ENCODE results near the gene ST7. TPM values are rescaled to one million over a fixed set of nuclear protein-coding genes. Genes with fewer than 3 reads are reported as not detected.
A peak's percentile ranks its signal among the peaks of the same experiment; 100 is the strongest.

Gene ST7
- total and polyA plus RNA-seq, 2 of the 13 experiments (the other 11 are each of a cell fraction or from before 2014, with no cell fraction given) = 17.3 to 23.5 TPM

DNA sequence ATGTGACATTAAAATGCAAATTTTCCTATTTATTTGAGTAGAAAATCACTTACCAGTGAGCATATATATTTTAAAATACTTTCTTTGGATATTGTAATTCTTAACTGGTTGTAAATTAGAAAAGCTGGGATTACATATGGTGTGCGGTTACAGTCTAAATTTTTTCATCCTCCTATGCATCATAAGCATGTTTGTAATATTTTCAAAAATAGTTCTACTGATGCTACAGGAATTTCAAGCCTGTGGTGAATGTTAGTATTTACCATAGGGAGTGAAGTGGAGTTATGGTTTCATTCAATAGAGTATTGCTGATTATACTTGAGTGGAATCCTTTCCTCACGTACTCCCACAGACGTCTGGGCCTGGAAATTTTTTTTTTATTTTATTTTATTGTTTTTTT, 34.6 kb upstream of the ST7 start:
- H3K9me3 ChIP-seq (ENCODE audit: low read length) = no peaks in the 10 kb centered on the region
- in situ Hi-C loops (cut with HindIII; ENCODE audit: extremely low pct_ligation_motif_present, low pct_unique_long_range_greater_than_20kb) (no loop called here), intact Hi-C loops (cut with micrococcal nuclease; ENCODE audit: unreplicated experiment) (loop anchor here (10.0 kb wide), 1 partner anchor 54 kb away; the partner anchor contains the start of gene CAPZA2)
- H3K4me3 ChIP-seq (replicated peaks in 1 of 3; ENCODE audit: insufficient read depth in 1 of 3, low read depth in 2 of 3, low read length in 3 of 3) = no peak overlapping the region
- H4K20me1 ChIP-seq (ENCODE audit: insufficient read depth, low read length) = no peaks in the 10 kb centered on the region
- FAIRE-seq (no peak), DNase-seq (ENCODE audit: low spot score) (no peak), ATAC-seq (no peak)
- no peaks in the 10 kb centered on the region for H3K79me2 ChIP-seq (ENCODE audit: insufficient read depth, low read length)
- TF ChIP-seq ZNF703 (CRISPR knock-in tag; IDR thresholded peaks at IDR 0.05; ENCODE audit: borderline replicate concordance) = no peak
- TF ChIP-seq, protein P1, sequence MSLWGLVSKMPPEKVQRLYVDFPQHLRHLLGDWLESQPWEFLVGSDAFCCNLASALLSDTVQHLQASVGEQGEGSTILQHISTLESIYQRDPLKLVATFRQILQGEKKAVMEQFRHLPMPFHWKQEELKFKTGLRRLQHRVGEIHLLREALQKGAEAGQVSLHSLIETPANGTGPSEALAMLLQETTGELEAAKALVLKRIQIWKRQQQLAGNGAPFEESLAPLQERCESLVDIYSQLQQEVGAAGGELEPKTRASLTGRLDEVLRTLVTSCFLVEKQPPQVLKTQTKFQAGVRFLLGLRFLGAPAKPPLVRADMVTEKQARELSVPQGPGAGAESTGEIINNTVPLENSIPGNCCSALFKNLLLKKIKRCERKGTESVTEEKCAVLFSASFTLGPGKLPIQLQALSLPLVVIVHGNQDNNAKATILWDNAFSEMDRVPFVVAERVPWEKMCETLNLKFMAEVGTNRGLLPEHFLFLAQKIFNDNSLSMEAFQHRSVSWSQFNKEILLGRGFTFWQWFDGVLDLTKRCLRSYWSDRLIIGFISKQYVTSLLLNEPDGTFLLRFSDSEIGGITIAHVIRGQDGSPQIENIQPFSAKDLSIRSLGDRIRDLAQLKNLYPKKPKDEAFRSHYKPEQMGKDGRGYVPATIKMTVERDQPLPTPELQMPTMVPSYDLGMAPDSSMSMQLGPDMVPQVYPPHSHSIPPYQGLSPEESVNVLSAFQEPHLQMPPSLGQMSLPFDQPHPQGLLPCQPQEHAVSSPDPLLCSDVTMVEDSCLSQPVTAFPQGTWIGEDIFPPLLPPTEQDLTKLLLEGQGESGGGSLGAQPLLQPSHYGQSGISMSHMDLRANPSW (CRISPR knock-in tag; IDR thresholded peaks at IDR 0.05; ENCODE audit: borderline replicate concordance) = no peak
- TF ChIP-seq BCLAF1 (IDR thresholded peaks at IDR 0.05) = no peak
- no peak for TF ChIP-seq ZNF747 (CRISPR knock-in tag; IDR thresholded peaks at IDR 0.05; ENCODE audit: borderline replicate concordance)
- TF ChIP-seq, protein P2, sequence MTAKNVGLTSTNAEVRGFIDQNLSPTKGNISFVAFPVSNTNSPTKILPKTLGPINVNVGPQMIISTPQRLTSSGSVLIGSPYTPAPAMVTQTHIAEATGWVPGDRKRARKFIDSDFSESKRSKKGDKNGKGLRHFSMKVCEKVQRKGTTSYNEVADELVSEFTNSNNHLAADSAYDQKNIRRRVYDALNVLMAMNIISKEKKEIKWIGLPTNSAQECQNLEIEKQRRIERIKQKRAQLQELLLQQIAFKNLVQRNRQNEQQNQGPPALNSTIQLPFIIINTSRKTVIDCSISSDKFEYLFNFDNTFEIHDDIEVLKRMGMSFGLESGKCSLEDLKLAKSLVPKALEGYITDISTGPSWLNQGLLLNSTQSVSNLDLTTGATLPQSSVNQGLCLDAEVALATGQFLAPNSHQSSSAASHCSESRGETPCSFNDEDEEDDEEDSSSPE (CRISPR knock-in tag; IDR thresholded peaks at IDR 0.05) = no peak
- TF ChIP-seq NFATC3 (CRISPR knock-in tag; IDR thresholded peaks at IDR 0.05) = no peak
- TF ChIP-seq THRA (CRISPR knock-in tag; IDR thresholded peaks at IDR 0.05; ENCODE audit: borderline replicate concordance) = no peak
- TF ChIP-seq ZNF431 (CRISPR knock-in tag; IDR thresholded peaks at IDR 0.05; ENCODE audit: borderline replicate concordance, low read depth) = no peak
- no peak for TF ChIP-seq TMF1 (CRISPR knock-in tag; IDR thresholded peaks at IDR 0.05; ENCODE audit: low read depth)
- no peak for TF ChIP-seq ZNF749 (CRISPR knock-in tag; IDR thresholded peaks at IDR 0.05; ENCODE audit: borderline replicate concordance)
- TF ChIP-seq KLF12 (CRISPR knock-in tag; IDR thresholded peaks at IDR 0.05; ENCODE audit: borderline replicate concordance) = no peak
- no peak for TF ChIP-seq MBD4 (IDR thresholded peaks at IDR 0.05; ENCODE audit: borderline replicate concordance, low read length)
- TF ChIP-seq RFX3 (CRISPR knock-in tag; IDR thresholded peaks at IDR 0.05) = no peak
- no peak for TF ChIP-seq KDM6A (CRISPR knock-in tag; IDR thresholded peaks at IDR 0.05; ENCODE audit: low read depth)
- 97% methylated on average over 3 of the region's 3 CpGs for WGBS (ENCODE audit: low lambda C conversion rate)
- CTCF ChIA-PET (ENCODE audit: low intra/inter-chr PET ratio, low total read pairs) = interaction anchor here (0.7 to 1.0 kb wide), 2 partner anchors 94 to 208 kb away, joined by 3 read pairs; no protein-coding TSS in a partner anchor
- no peak overlapping the region for H3K4me2 ChIP-seq (ENCODE audit: low read depth, low read length)
- H3K27ac ChIP-seq (ENCODE audit: extremely low read length, insufficient read depth, low read length) = no peak overlapping the region
- peaks cover 9 to 30% of the 10 kb centered on the region in 2 experiments for H3K36me3 ChIP-seq (replicated peaks in 1 of 2; ENCODE audit: control insufficient read depth in 1 of 2, insufficient read depth in 2 of 2, low read length in 2 of 2)
- BruUV-seq (replicated peaks) = TSS peak; percentile 39
- no peaks in the 10 kb centered on the region for H3K4me1 ChIP-seq (ENCODE audit: insufficient read depth, low read length)
- no peaks in the 10 kb centered on the region for H3K27me3 ChIP-seq (ENCODE audit: control insufficient read depth in 1 of 2, insufficient read depth in 2 of 2, low read length in 2 of 2)
- no peak overlapping the region for H2AFZ ChIP-seq (ENCODE audit: low read length)
- no peak overlapping the region for H3K9ac ChIP-seq (ENCODE audit: insufficient read depth, low read depth, low read length)
- POLR2A ChIA-PET = no interaction called here
